Measurements from ENCODE around the gene ATP8A1.

The ATP8A1 gene

GRCh38 chr4:42562016-42562415, 94.9 kb downstream of the ATP8A1 start:
- Histone ChIP-seq H3K27ac (no peak overlapping the region), H3K36me3 (no peaks in the 10 kb centered on the region; the same call in none of the 2 replicates), H3K9me3 (ENCODE audit: severe bottlenecking) (no peaks in the 10 kb centered on the region), H3K4me3 (ENCODE audit: low read depth, low read length) (no peak overlapping the region), H3K27me3 (ENCODE audit: insufficient read depth, low read depth, severe bottlenecking) (no peaks in the 10 kb centered on the region)
- TF ChIP-seq, protein P1, sequence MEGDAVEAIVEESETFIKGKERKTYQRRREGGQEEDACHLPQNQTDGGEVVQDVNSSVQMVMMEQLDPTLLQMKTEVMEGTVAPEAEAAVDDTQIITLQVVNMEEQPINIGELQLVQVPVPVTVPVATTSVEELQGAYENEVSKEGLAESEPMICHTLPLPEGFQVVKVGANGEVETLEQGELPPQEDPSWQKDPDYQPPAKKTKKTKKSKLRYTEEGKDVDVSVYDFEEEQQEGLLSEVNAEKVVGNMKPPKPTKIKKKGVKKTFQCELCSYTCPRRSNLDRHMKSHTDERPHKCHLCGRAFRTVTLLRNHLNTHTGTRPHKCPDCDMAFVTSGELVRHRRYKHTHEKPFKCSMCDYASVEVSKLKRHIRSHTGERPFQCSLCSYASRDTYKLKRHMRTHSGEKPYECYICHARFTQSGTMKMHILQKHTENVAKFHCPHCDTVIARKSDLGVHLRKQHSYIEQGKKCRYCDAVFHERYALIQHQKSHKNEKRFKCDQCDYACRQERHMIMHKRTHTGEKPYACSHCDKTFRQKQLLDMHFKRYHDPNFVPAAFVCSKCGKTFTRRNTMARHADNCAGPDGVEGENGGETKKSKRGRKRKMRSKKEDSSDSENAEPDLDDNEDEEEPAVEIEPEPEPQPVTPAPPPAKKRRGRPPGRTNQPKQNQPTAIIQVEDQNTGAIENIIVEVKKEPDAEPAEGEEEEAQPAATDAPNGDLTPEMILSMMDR (IDR thresholded peaks at IDR 0.05; ENCODE audit: low read depth, low read length), result no peak
- no peak for DNase-seq

DNA sequence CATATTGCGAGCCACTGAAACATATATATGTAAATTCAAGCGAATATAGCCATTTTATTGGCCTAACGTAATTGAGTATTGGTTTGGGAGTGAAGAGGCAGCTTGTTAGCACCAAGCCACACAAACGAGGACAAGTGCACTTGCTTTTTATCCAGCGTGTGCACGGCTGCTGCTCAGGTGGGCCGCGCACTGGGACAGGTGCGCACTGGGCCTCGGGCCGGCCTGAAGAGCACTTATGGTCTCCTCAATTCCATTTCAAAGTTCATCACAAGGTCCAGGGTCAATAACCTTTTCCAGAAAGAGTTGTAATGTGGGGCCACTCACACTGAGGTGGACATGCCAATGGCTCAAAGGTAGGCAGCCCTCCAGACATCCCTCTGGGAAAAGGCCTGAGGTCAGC, 95.9 kb downstream of the ATP8A1 start:
- Histone ChIP-seq H3K9me3 (ENCODE audit: severe bottlenecking) (no peaks in the 10 kb centered on the region), H3K36me3 (no peaks in the 10 kb centered on the region; the same call in none of the 2 replicates), H3K4me3 (ENCODE audit: low read depth, low read length) (no peak overlapping the region), H3K27me3 (ENCODE audit: insufficient read depth, low read depth, severe bottlenecking) (no peaks in the 10 kb centered on the region), H3K27ac (no peak overlapping the region)
- TF ChIP-seq, protein P1 (IDR thresholded peaks at IDR 0.05; ENCODE audit: low read depth, low read length), result no peak
- no peak for DNase-seq

GRCh38 chr4:42560467-42560861, 96.4 kb downstream of the ATP8A1 start:
- peaks cover 2% of the 10 kb centered on the region for H3K36me3 ChIP-seq
- H3K27me3 ChIP-seq (ENCODE audit: insufficient read depth, low read depth, severe bottlenecking), result no peaks in the 10 kb centered on the region
- TF ChIP-seq, protein P1 (IDR thresholded peaks at IDR 0.05; ENCODE audit: low read depth, low read length), result no peak
- no peak overlapping the region for H3K27ac ChIP-seq
- H3K9me3 ChIP-seq (ENCODE audit: severe bottlenecking), result no peaks in the 10 kb centered on the region
- H3K4me3 ChIP-seq (ENCODE audit: low read depth, low read length), result no peak overlapping the region
- no peak for DNase-seq

DNA sequence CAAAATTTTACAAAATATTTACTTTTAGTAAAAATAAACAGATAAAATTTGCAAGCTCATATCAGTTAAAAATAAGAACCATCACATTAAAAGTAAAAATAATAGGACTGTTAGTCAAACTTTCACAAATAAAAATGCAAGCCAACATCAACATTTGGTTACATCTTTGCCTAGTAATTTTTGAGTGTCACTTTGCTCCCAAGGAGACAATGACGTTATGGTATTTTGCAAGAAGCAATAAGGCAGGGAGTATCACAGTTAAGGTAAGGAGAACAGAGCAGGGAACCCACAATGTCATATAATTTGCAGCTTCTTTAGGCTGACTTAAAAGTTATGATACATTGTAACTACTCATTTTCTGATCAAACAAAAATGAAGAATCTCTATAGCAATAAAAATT, 98.7 kb downstream of the ATP8A1 start:
- TF ChIP-seq, protein P1 (IDR thresholded peaks at IDR 0.05; ENCODE audit: low read depth, low read length), result no peak
- DNase-seq, result no peak
- H3K36me3 ChIP-seq, result peaks cover 2% of the 10 kb centered on the region; the same call in 1 of the 2 replicates
- no peak overlapping the region for H3K27ac ChIP-seq
- no peaks in the 10 kb centered on the region for H3K9me3 ChIP-seq (ENCODE audit: severe bottlenecking)
- H3K27me3 ChIP-seq (ENCODE audit: insufficient read depth, low read depth, severe bottlenecking), result no peaks in the 10 kb centered on the region
- H3K4me3 ChIP-seq (ENCODE audit: low read depth, low read length), result no peak overlapping the region

DNA sequence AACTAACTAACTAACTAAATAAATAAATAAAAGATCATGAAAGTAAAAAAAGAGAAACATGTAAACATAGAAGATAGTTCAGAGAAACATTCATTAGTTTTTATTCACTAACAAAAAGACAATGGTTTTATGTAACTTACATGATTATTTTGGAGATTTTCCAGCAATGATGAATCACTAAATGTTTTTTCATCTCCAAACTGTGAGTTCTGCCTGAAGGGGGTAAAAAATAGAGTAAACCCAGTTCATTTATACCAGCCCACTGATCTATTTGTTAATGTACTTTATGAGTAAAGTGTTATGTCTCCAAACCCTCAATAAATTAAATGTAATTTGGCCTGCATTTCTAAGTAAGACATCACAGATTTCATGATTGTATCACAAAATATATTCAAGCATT, 101.1 kb downstream of the ATP8A1 start:
- Histone ChIP-seq H3K4me3 (ENCODE audit: low read depth, low read length) (no peak overlapping the region), H3K9me3 (ENCODE audit: severe bottlenecking) (no peaks in the 10 kb centered on the region), H3K27me3 (ENCODE audit: insufficient read depth, low read depth, severe bottlenecking) (no peaks in the 10 kb centered on the region), H3K36me3 (peaks cover 6% of the 10 kb centered on the region), H3K27ac (no peak overlapping the region)
- no peak for DNase-seq
- TF ChIP-seq, protein P1 (IDR thresholded peaks at IDR 0.05; ENCODE audit: low read depth, low read length), result no peak

GRCh38 chr4:42554072-42554471, 102.8 kb downstream of the ATP8A1 start:
- Histone ChIP-seq H3K4me3 (ENCODE audit: low read depth, low read length) (no peak overlapping the region), H3K27me3 (ENCODE audit: insufficient read depth, low read depth, severe bottlenecking) (no peaks in the 10 kb centered on the region), H3K27ac (no peak overlapping the region), H3K9me3 (ENCODE audit: severe bottlenecking) (no peaks in the 10 kb centered on the region), H3K36me3 (peaks cover 9% of the 10 kb centered on the region)
- TF ChIP-seq, protein P1 (IDR thresholded peaks at IDR 0.05; ENCODE audit: low read depth, low read length), result no peak
- no peak for DNase-seq

All from WERI-Rb-1 (cell line).